Measurements from ENCODE around the gene ELF4. TPM values are rescaled to one million over a fixed set of nuclear protein-coding genes. Genes with fewer than 3 reads are reported as not detected.

The ELF4 gene
- total and polyA plus RNA-seq, 7 donors: 0.55 to 2.9 (median 1.5) TPM

- 49 to 55% (median 50%) methylated on average over 7 of the region's 7 CpGs for WGBS, 3 donors
- intact Hi-C loops (cut with DNase I): loop anchor here in 1 of 2 donors (1.0 kb wide), 1 partner anchor 111 kb away; no protein-coding TSS in a partner anchor
- TF ChIP-seq CTCF (IDR thresholded peaks at IDR 0.05): no peak
- Histone ChIP-seq H3K4me1 (no peaks in the 10 kb centered on the region), H3K9me3 (no peaks in the 10 kb centered on the region), H3K27me3 (ENCODE audit: insufficient read depth in 3 of 3, low read length in 2 of 3) (no peaks in the 10 kb centered on the region), H3K36me3 (ENCODE audit: insufficient read depth in 1 of 2, low read depth in 1 of 2) (no peaks in the 10 kb centered on the region), H3K27ac (no peak overlapping the region), H3K4me3 (no peak overlapping the region)
- peak in 1 of 2 donors; percentile 44 for DNase-seq
- ATAC-seq: no peak
Measured at GRCh38 chrX:130080791-130081367, 29.4 kb downstream of the ELF4 start.

GRCh38 chrX:130079824-130080406 is 30.4 kb downstream of the ELF4 start:
- intact Hi-C loops (cut with DNase I): loop anchor here (1.0 to 2.0 kb wide), 2 partner anchors 111 to 112 kb away; no protein-coding TSS in a partner anchor

GRCh38 chrX:130075777-130076176 is 34.5 kb downstream of the ELF4 start:
- H3K4me1 ChIP-seq: no peaks in the 10 kb centered on the region
- H3K9me3 ChIP-seq: no peaks in the 10 kb centered on the region
- peaks cover 0 to 5% of the 10 kb centered on the region in 2 donors for H3K36me3 ChIP-seq (ENCODE audit: insufficient read depth in 1 of 2, low read depth in 1 of 2)
- no peak for DNase-seq
- no peak overlapping the region for H3K4me3 ChIP-seq
- H3K27me3 ChIP-seq (ENCODE audit: insufficient read depth in 3 of 3, low read length in 2 of 3): no peaks in the 10 kb centered on the region
- TF ChIP-seq CTCF (IDR thresholded peaks at IDR 0.05): no peak
- 77 to 90% (median 80%) methylated on average over 4 of the region's 4 CpGs for WGBS, 3 donors
- ATAC-seq: no peak
- intact Hi-C loops (cut with DNase I): no loop called here
- no peak overlapping the region for H3K27ac ChIP-seq

More at GRCh38 chrX:130079824-130080406, 30.4 kb downstream of the ELF4 start:
- H3K27me3 ChIP-seq (ENCODE audit: insufficient read depth in 3 of 3, low read length in 2 of 3): no peaks in the 10 kb centered on the region
- no peak overlapping the region for H3K27ac ChIP-seq
- H3K36me3 ChIP-seq (ENCODE audit: insufficient read depth in 1 of 2, low read depth in 1 of 2): no peaks in the 10 kb centered on the region
- 31 to 37% (median 34%) methylated on average over 9 of the region's 9 CpGs for WGBS, 3 donors
- DNase-seq: peak; percentile 55 to 65
- H3K9me3 ChIP-seq: no peaks in the 10 kb centered on the region
- peak; percentile 75 for TF ChIP-seq CTCF (IDR thresholded peaks at IDR 0.05)
- ATAC-seq: peak; percentile 60 to 85 (median 67)
- no peaks in the 10 kb centered on the region for H3K4me1 ChIP-seq
- no peak overlapping the region for H3K4me3 ChIP-seq

- no peak overlapping the region for H3K4me3 ChIP-seq
- peaks cover 0 to 5% of the 10 kb centered on the region in 2 donors for H3K36me3 ChIP-seq (ENCODE audit: insufficient read depth in 1 of 2, low read depth in 1 of 2)
- H3K27ac ChIP-seq: no peak overlapping the region
- no peak for TF ChIP-seq CTCF (IDR thresholded peaks at IDR 0.05)
- no peaks in the 10 kb centered on the region for H3K4me1 ChIP-seq
- DNase-seq (no peak), ATAC-seq (no peak)
- no peaks in the 10 kb centered on the region for H3K27me3 ChIP-seq (ENCODE audit: insufficient read depth in 3 of 3, low read length in 2 of 3)
- WGBS, 3 donors: 72 to 86% (median 74%) methylated on average over 6 to 10 of the region's 10 CpGs
- intact Hi-C loops (cut with DNase I): no loop called here
- no peaks in the 10 kb centered on the region for H3K9me3 ChIP-seq
Measured at GRCh38 chrX:130072345-130072740, 38.0 kb downstream of the ELF4 start.

All from psoas muscle (tissue), 8 donors.